RWPE2 (cell line): Measurements from ENCODE around the gene C1orf74.

Experiments
- ATAC-seq: fragments of 200-7000 bp; cut with Tn5 transposase; 3 replicates; pipeline ENCODE4 v1.9.1; 2021; ENCODE audit warnings: low read depth
- DNase-seq: peaks from one replicate; pipeline ENCODE4 v3.0.0-alpha.2; 2020; ENCODE audit warnings: low spot score
- H3K27ac ChIP-seq: fragments of 450-650 bp; 2 replicates; pipeline ENCODE4 v1.5.1; 2017; ENCODE audit warnings: mild to moderate bottlenecking; ENCODE audit not compliant: poor library complexity, severe bottlenecking
- H3K27me3 ChIP-seq: fragments of 250-450 bp; sonication (Bioruptor Pico); 2 replicates; pipeline ENCODE4 v1.5.1; 2021; ENCODE audit warnings: mild to moderate bottlenecking, moderate library complexity; ENCODE audit not compliant: insufficient read depth, poor library complexity, severe bottlenecking
- H3K36me3 ChIP-seq: fragments of 250-450 bp; sonication (Bioruptor Pico); 2 replicates; pipeline ENCODE4 v1.5.1; 2020; ENCODE audit warnings: low read depth, mild to moderate bottlenecking, moderate library complexity
- H3K4me1 ChIP-seq: fragments of 250-450 bp; sonication (Bioruptor Pico); 2 replicates; pipeline ENCODE4 v1.5.1; 2021; ENCODE audit warnings: mild to moderate bottlenecking, moderate library complexity; ENCODE audit not compliant: insufficient read depth, poor library complexity, severe bottlenecking
- H3K4me3 ChIP-seq: fragments of 250-450 bp; sonication (Bioruptor Pico); 2 replicates; pipeline ENCODE4 v1.5.1; 2021; ENCODE audit warnings: mild to moderate bottlenecking, moderate library complexity; ENCODE audit not compliant: severe bottlenecking
- H3K9me3 ChIP-seq: fragments of 250-450 bp; sonication (Bioruptor Pico); 2 replicates; pipeline ENCODE4 v1.5.1; 2021; ENCODE audit warnings: mild to moderate bottlenecking, moderate library complexity; ENCODE audit not compliant: severe bottlenecking
- CTCF ChIP-seq: fragments of 450-650 bp; IDR thresholded peaks from one replicate; pipeline ENCODE4 v1.5.1; 2017; ENCODE audit warnings: mild to moderate bottlenecking, moderate library complexity; ENCODE audit not compliant: poor library complexity, severe bottlenecking

C1orf74 gene

GRCh38 chr1:209759829-209760359, 24.5 kb downstream of the C1orf74 start:
- Histone ChIP-seq H3K27me3 (no peaks in the 10 kb centered on the region), H3K9me3 (no peaks in the 10 kb centered on the region), H3K36me3 (no peaks in the 10 kb centered on the region), H3K4me1 (no peaks in the 10 kb centered on the region), H3K4me3 (no peak overlapping the region), H3K27ac (no peak overlapping the region)
- ATAC-seq = no peak
- TF ChIP-seq CTCF = no peak
- DNase-seq = no peak

GRCh38 chr1:209758400-209758799, 26.0 kb downstream of the C1orf74 start:
- H3K4me1 ChIP-seq = no peaks in the 10 kb centered on the region

GRCh38 chr1:209756615-209757445, 27.5 kb downstream of the C1orf74 start:
- H3K27ac ChIP-seq = no peak overlapping the region
- H3K4me3 ChIP-seq = no peak overlapping the region
- no peaks in the 10 kb centered on the region for H3K4me1 ChIP-seq
- ATAC-seq (no peak), DNase-seq (no peak)
- no peaks in the 10 kb centered on the region for H3K9me3 ChIP-seq
- no peaks in the 10 kb centered on the region for H3K27me3 ChIP-seq
- no peaks in the 10 kb centered on the region for H3K36me3 ChIP-seq
- no peak for TF ChIP-seq CTCF

More at GRCh38 chr1:209758400-209758799, 26.0 kb downstream of the C1orf74 start:
- DNase-seq = no peak
- no peaks in the 10 kb centered on the region for H3K27me3 ChIP-seq
- TF ChIP-seq CTCF = no peak
- no peak for ATAC-seq
- H3K27ac ChIP-seq = no peak overlapping the region
- H3K9me3 ChIP-seq = no peaks in the 10 kb centered on the region
- no peak overlapping the region for H3K4me3 ChIP-seq
- no peaks in the 10 kb centered on the region for H3K36me3 ChIP-seq

GRCh38 chr1:209755926-209756614, 28.3 kb downstream of the C1orf74 start, which contains the start of gene TRAF3IP3:
TSS of gene TRAF3IP3 (plus strand) at chr1:209756053. CDS start at chr1:209760040, 3,987 bp downstream.
- H3K36me3 ChIP-seq = no peaks in the 10 kb centered on the region
- no peaks in the 10 kb centered on the region for H3K4me1 ChIP-seq
- H3K27me3 ChIP-seq = no peaks in the 10 kb centered on the region
- H3K27ac ChIP-seq = no peak within 1 kb of the TSS
- no peak for DNase-seq
- no peak within 1 kb of the TSS for H3K4me3 ChIP-seq
- no peak for TF ChIP-seq CTCF
- H3K9me3 ChIP-seq = no peaks in the 10 kb centered on the region
- no peak for ATAC-seq
